GM12878 (cell line): ENCODE measurements around the gene NLN. TPM values are rescaled to one million over a fixed set of nuclear protein-coding genes. Genes with fewer than 3 reads are reported as not detected.

Experiments
- ATAC-seq: fragments of 200-7000 bp; cut with Tn5 transposase; 3 replicates; pipeline ENCODE4 v1.9.1; 2020; ENCODE audit warnings: mild to moderate bottlenecking, moderate library complexity
- BruUV-seq: library from RNA; stranded (reverse); fragments of 400-500 nt; replicated peaks from 2 replicates; lab custom pipeline; 2021; lab: Mats Ljungman, UMichigan
- CTCF ChIA-PET: fragments of 300-600 bp; sonication (Branson Sonifier 250); formaldehyde crosslinking; extraction: SDS; loops from one replicate; lab custom pipeline; 2021; ENCODE audit warnings: inconsistent platforms; lab: Yijun Ruan, JAX
- POLR2A ChIA-PET: fragments of 350-600 bp; formaldehyde crosslinking; extraction: SDS; loops from one replicate; lab custom pipeline; 2021; ENCODE audit warnings: inconsistent platforms; lab: Charles Lee
- RAD21 ChIA-PET: fragments of 300-600 bp; sonication (Branson Sonifier 250); formaldehyde crosslinking; loops from one replicate; lab custom pipeline; 2023; ENCODE audit warnings: antibody characterized with exemption; ENCODE audit not compliant: unreplicated experiment; lab: Charles Lee
- SMC1A ChIA-PET: fragments of 300-600 bp; sonication (Branson Sonifier 250); formaldehyde crosslinking; loops from one replicate; lab custom pipeline; 2023; ENCODE audit not compliant: unreplicated experiment, uncharacterized antibody; lab: Charles Lee
- DNase-seq: peaks from one replicate; pipeline ENCODE4 v3.0.0-alpha.2; 2011; ENCODE audit warnings: low read depth, low spot score
- FAIRE-seq: peaks from 3 replicates; lab custom pipeline; 2011; peaks lifted over from hg19 to GRCh38; lab: Jason Lieb, UNC
- H2AFZ ChIP-seq: 2 replicates; pipeline ENCODE4 v1.6.0; 2011; ENCODE audit warnings: low read depth, low read length, control low read depth; ENCODE audit not compliant: control insufficient read depth
- H3K27ac ChIP-seq: 2 replicates; pipeline ENCODE4 v1.5.1; 2011; ENCODE audit warnings: control low read depth; ENCODE audit not compliant: control insufficient read depth, insufficient read depth
- H3K27me3 ChIP-seq, 2 experiments: replicated peaks in 1 of 2; 2 replicates each; pipeline versions ENCODE4 v1.6.0 to v1.6.1; 2011; ENCODE audit warnings: low read length in 1 of 2; ENCODE audit not compliant: control insufficient read depth in 2 of 2, insufficient read depth in 2 of 2
- H3K36me3 ChIP-seq, 2 experiments: 2 replicates each; pipeline ENCODE4 v1.5.1; 2011; ENCODE audit warnings: low read length in 1 of 2; ENCODE audit not compliant: control insufficient read depth in 2 of 2, insufficient read depth in 2 of 2
- H3K4me1 ChIP-seq: 2 replicates; pipeline ENCODE4 v1.6.1; 2011; ENCODE audit warnings: mild to moderate bottlenecking, low read length, moderate library complexity, mixed read lengths; ENCODE audit not compliant: control insufficient read depth, insufficient read depth
- H3K4me2 ChIP-seq: 2 replicates; pipeline ENCODE4 v1.6.0; 2011; ENCODE audit warnings: control low read depth; ENCODE audit not compliant: control insufficient read depth, insufficient read depth
- H3K4me3 ChIP-seq: fragments of 200-600 bp; sonication (generic); 2 replicates; pipeline ENCODE4 v1.5.1; 2016
- H3K79me2 ChIP-seq: 2 replicates; pipeline ENCODE4 v1.6.0; 2011; ENCODE audit warnings: low read length; ENCODE audit not compliant: control insufficient read depth, insufficient read depth
- H3K9ac ChIP-seq: 2 replicates; pipeline ENCODE4 v1.8.0; 2011; ENCODE audit warnings: low read length, control low read depth, mixed read lengths; ENCODE audit not compliant: control insufficient read depth, insufficient read depth
- H3K9me3 ChIP-seq: replicated peaks from 3 replicates; pipeline ENCODE4 v1.5.1; 2011; ENCODE audit warnings: mild to moderate bottlenecking, low read length; ENCODE audit not compliant: control insufficient read depth, insufficient read depth
- H4K20me1 ChIP-seq: 2 replicates; pipeline ENCODE4 v1.6.0; 2011; ENCODE audit not compliant: control insufficient read depth, insufficient read depth
- DPF2 ChIP-seq: fragments of 450-650 bp; IDR thresholded peaks from 2 replicates; pipeline ENCODE4 v1.6.1; 2017; ENCODE audit warnings: mild to moderate bottlenecking
- EED ChIP-seq: sonication (generic); IDR thresholded peaks from 2 replicates; pipeline ENCODE4 v1.6.1; 2016; ENCODE audit warnings: antibody characterized with exemption, low read depth
- JUNB ChIP-seq: IDR thresholded peaks from 2 replicates; pipeline ENCODE4 v1.6.1; 2016; ENCODE audit warnings: antibody characterized with exemption, mild to moderate bottlenecking
- SIN3A ChIP-seq: IDR thresholded peaks from 2 replicates; pipeline ENCODE4 v1.6.1; 2012; ENCODE audit warnings: low read depth, low read length, improper control_type of control experiment
- STAT3 ChIP-seq: IDR thresholded peaks from 2 replicates; pipeline ENCODE4 v1.6.1; 2011; ENCODE audit warnings: low read depth, low read length, improper control_type of control experiment
- WGBS: methylation state at CpG from one replicate; pipeline ENCODE4 v1.1.6; 2016; ENCODE audit warnings: low lambda C conversion rate; ENCODE audit not compliant: insufficient replicate concordance, insufficient coverage; ENCODE audit errors: missing lambda C conversion rate; 5-methylcytosine and 5-hydroxymethylcytosine counted together
- in situ Hi-C: fragments of 300-500 bp; cut with MboI; formaldehyde crosslinking; loops from 9 replicates; pipeline ENCODE4 v1.14.3; 2018; ENCODE audit warnings: mixed read lengths
- intact Hi-C: fragments of 100-400 bp; cut with micrococcal nuclease; formaldehyde crosslinking; loops from one replicate; pipeline ENCODE4 v1.14.2; 2022; ENCODE audit not compliant: unreplicated experiment
- polyA plus RNA-seq, 11 experiments: library from polyadenylated mRNA; depleted of rRNA in 4 of 11; unstranded in 6 of 11; stranded (reverse) in 5 of 11; fragments of >200 nt; fragmentation: Nextera tagmentation in 4 of 11; fragmentation: Illumina TruSeq in 1 of 11; extraction: Ambion mirVana in 4 of 11; extraction: Trizol in 1 of 11; gene quantifications; 1 replicate in 1 of 11; 2 replicates in 10 of 11; pipeline versions ENCODE4 v1.2.1 to v1.2.3, GENCODE V29; 2011 to 2016; ENCODE audit warnings: inconsistent platforms in 2 of 11, missing spikeins in 2 of 11, low read depth in 1 of 11
- total RNA-seq, 4 experiments: library from RNA; depleted of rRNA in 3 of 4; stranded (reverse); fragments of >200 nt in 3 of 4; fragmentation: Illumina TruSeq in 1 of 4; extraction: Trizol in 1 of 4; gene quantifications; 2 replicates each; pipeline versions ENCODE4 v1.2.1 to v1.2.3, GENCODE V29; 2013 to 2021
- TF ChIP-seq, protein P1 (sequence below): IDR thresholded peaks from 2 replicates; pipeline ENCODE4 v1.6.1; 2012; ENCODE audit warnings: low read depth, low read length, improper control_type of control experiment
- TF ChIP-seq, protein P2 (sequence below): fragments of 450-650 bp; IDR thresholded peaks from 2 replicates; pipeline ENCODE4 v1.6.1; 2016; ENCODE audit warnings: mild to moderate bottlenecking, moderate library complexity, borderline replicate concordance
- TF ChIP-seq, protein P3 (sequence below): fragments of 450-650 bp; IDR thresholded peaks from 2 replicates; pipeline ENCODE4 v1.6.1; 2017; ENCODE audit warnings: antibody characterized with exemption, mild to moderate bottlenecking, moderate library complexity

The NLN gene
- total and polyA plus RNA-seq, 10 of the 15 experiments (the other 5 are each of a cell fraction or from before 2014, with no cell fraction given), result 6.8 to 56.9 (median 33.3) TPM

DNA sequence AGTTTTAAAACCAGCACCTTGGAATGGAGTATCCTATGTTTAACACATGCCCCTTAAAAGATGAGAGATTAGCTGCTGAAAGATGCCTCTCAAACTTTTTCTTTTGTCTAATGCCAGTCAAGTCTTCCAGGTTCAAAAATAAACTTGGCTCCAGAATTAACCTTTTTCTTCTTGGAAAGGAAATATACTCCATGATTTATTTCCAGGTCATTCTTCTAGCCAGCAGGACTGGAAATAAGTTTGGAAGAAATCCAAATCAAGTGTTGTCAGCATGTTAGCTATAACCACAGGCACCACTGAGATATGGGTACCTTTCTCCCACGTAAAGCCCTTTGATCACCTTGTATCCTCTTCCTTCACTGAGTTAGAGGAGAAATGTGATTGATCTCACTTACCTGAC is 56.1 kb downstream of the NLN start:
- no peak for TF ChIP-seq SIN3A
- TF ChIP-seq EED, result no peak
- no peak for TF ChIP-seq DPF2
- TF ChIP-seq, protein P1, sequence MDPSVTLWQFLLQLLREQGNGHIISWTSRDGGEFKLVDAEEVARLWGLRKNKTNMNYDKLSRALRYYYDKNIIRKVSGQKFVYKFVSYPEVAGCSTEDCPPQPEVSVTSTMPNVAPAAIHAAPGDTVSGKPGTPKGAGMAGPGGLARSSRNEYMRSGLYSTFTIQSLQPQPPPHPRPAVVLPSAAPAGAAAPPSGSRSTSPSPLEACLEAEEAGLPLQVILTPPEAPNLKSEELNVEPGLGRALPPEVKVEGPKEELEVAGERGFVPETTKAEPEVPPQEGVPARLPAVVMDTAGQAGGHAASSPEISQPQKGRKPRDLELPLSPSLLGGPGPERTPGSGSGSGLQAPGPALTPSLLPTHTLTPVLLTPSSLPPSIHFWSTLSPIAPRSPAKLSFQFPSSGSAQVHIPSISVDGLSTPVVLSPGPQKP, result no peak
- TF ChIP-seq JUNB, result no peak
- TF ChIP-seq, protein P2, sequence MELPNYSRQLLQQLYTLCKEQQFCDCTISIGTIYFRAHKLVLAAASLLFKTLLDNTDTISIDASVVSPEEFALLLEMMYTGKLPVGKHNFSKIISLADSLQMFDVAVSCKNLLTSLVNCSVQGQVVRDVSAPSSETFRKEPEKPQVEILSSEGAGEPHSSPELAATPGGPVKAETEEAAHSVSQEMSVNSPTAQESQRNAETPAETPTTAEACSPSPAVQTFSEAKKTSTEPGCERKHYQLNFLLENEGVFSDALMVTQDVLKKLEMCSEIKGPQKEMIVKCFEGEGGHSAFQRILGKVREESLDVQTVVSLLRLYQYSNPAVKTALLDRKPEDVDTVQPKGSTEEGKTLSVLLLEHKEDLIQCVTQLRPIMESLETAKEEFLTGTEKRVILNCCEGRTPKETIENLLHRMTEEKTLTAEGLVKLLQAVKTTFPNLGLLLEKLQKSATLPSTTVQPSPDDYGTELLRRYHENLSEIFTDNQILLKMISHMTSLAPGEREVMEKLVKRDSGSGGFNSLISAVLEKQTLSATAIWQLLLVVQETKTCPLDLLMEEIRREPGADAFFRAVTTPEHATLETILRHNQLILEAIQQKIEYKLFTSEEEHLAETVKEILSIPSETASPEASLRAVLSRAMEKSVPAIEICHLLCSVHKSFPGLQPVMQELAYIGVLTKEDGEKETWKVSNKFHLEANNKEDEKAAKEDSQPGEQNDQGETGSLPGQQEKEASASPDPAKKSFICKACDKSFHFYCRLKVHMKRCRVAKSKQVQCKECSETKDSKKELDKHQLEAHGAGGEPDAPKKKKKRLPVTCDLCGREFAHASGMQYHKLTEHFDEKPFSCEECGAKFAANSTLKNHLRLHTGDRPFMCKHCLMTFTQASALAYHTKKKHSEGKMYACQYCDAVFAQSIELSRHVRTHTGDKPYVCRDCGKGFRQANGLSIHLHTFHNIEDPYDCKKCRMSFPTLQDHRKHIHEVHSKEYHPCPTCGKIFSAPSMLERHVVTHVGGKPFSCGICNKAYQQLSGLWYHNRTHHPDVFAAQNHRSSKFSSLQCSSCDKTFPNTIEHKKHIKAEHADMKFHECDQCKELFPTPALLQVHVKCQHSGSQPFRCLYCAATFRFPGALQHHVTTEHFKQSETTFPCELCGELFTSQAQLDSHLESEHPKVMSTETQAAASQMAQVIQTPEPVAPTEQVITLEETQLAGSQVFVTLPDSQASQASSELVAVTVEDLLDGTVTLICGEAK, result no peak
- TF ChIP-seq, protein P3, sequence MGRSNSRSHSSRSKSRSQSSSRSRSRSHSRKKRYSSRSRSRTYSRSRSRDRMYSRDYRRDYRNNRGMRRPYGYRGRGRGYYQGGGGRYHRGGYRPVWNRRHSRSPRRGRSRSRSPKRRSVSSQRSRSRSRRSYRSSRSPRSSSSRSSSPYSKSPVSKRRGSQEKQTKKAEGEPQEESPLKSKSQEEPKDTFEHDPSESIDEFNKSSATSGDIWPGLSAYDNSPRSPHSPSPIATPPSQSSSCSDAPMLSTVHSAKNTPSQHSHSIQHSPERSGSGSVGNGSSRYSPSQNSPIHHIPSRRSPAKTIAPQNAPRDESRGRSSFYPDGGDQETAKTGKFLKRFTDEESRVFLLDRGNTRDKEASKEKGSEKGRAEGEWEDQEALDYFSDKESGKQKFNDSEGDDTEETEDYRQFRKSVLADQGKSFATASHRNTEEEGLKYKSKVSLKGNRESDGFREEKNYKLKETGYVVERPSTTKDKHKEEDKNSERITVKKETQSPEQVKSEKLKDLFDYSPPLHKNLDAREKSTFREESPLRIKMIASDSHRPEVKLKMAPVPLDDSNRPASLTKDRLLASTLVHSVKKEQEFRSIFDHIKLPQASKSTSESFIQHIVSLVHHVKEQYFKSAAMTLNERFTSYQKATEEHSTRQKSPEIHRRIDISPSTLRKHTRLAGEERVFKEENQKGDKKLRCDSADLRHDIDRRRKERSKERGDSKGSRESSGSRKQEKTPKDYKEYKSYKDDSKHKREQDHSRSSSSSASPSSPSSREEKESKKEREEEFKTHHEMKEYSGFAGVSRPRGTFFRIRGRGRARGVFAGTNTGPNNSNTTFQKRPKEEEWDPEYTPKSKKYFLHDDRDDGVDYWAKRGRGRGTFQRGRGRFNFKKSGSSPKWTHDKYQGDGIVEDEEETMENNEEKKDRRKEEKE, result no peak
- TF ChIP-seq STAT3, result no peak
- no peak overlapping the region for H3K4me3 ChIP-seq
- no TSS peak for BruUV-seq
- WGBS, result 100% methylated on average over 1 of the region's 1 CpG
- H3K4me2 ChIP-seq, result no peak overlapping the region
- intact Hi-C loops, result no loop called here
- H3K4me1 ChIP-seq, result peaks cover 8% of the 10 kb centered on the region; the same call in 1 of the 2 replicates
- ChIA-PET POLR2A (no interaction called here), CTCF (no interaction called here), RAD21 (no interaction called here), SMC1A (interaction anchor here (0.8 to 0.9 kb wide), 2 partner anchors 17 to 29 kb away, joined by 3 to 5 read pairs; no protein-coding TSS in a partner anchor)
- no peak overlapping the region for H2AFZ ChIP-seq
- no peak overlapping the region for H3K9ac ChIP-seq
- in situ Hi-C loops, result no loop called here
- no peaks in the 10 kb centered on the region for H3K79me2 ChIP-seq
- H3K36me3 ChIP-seq, result no peaks in the 10 kb centered on the region; a peak in 2 of 4 replicates
- no peaks in the 10 kb centered on the region for H3K27me3 ChIP-seq
- FAIRE-seq (no peak), ATAC-seq (no peak), DNase-seq (no peak)
- H3K27ac ChIP-seq, result no peak overlapping the region
- no peaks in the 10 kb centered on the region for H3K9me3 ChIP-seq
- H4K20me1 ChIP-seq, result no peaks in the 10 kb centered on the region
